BLaER1 treated with 17β-estradiol and CSF1 and Interleukin-3, amounts not matched to agents 10 nM and 100 nM (cell line): ENCODE measurements around the gene MSL3B.

Source experiments
- H3K27ac ChIP-seq, 11 experiments: shearing (Covaris generic); formaldehyde crosslinking; 2 replicates each; pipeline ENCODE4 v1.8.1; 2022
- H3K27me3 ChIP-seq, 11 experiments: shearing (Covaris generic); formaldehyde crosslinking; 2 replicates each; pipeline ENCODE4 v1.8.1; 2022
- H3K36me3 ChIP-seq, 11 experiments: shearing (Covaris generic); formaldehyde crosslinking; 2 replicates each; pipeline ENCODE4 v1.8.1; 2022
- H3K4me1 ChIP-seq, 10 experiments: shearing (Covaris generic); formaldehyde crosslinking; 2 replicates each; pipeline ENCODE4 v1.8.1; 2022
- H3K4me2 ChIP-seq, 11 experiments: shearing (Covaris generic); formaldehyde crosslinking; 2 replicates each; pipeline ENCODE4 v1.8.1; 2022
- H3K4me3 ChIP-seq, 10 experiments: shearing (Covaris generic); formaldehyde crosslinking; 2 replicates each; pipeline ENCODE4 v1.8.1; 2022
- H3K9ac ChIP-seq, 11 experiments: shearing (Covaris generic); formaldehyde crosslinking; 2 replicates each; pipeline ENCODE4 v1.8.1; 2022
- H3K9me3 ChIP-seq, 11 experiments: shearing (Covaris generic); formaldehyde crosslinking; replicated peaks in 1 of 11; 2 replicates each; pipeline ENCODE4 v1.8.1; 2022
- H4K20me1 ChIP-seq, 11 experiments: shearing (Covaris generic); formaldehyde crosslinking; 2 replicates each; pipeline ENCODE4 v1.8.1; 2022
- Cebpa-rat ChIP-seq, 11 experiments: shearing (Covaris generic); IDR thresholded peaks; 2 replicates each; pipeline ENCODE4 v1.8.1; 2022

The MSL3B gene

DNA sequence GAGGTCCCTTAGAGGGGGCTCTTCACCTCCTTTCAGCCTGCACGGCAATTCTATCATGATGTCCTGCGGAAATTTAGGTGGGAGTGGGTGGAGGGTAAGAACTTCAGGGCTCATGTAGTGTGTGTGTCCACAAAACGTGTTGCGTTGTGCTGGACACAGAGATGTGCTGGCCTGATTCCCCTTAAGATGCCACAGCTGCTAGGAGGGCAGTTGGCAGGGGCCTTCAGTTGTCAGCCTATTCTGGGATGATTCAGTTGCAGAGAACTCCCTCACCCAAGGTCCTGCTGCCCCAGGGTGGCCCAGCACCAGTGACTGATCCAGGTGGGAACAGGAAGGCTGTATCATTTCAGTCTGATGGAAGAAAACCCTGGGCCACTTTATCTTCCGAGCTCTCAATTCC is 12.8 kb downstream of the MSL3B start:
- Histone ChIP-seq H3K4me3 (peak overlapping the region in 1 of 10 experiments; percentile 74; a peak in 3 of 20 replicates), H3K36me3 (peaks cover 0 to 32% (median 25%) of the 10 kb centered on the region in 11 experiments; a peak in 18 of 22 replicates), H3K4me2 (peak overlapping the region in 7 of 11 experiments; percentile 61 to 94 (median 82); a peak in 9 of 22 replicates), H3K4me1 (peaks cover 21 to 40% (median 25%) of the 10 kb centered on the region in 10 experiments), H3K27me3 (no peaks in the 10 kb centered on the region), H3K27ac (peak overlapping the region in 7 of 11 experiments; percentile 79 to 95 (median 92); a peak in 9 of 22 replicates), H3K9me3 (peaks cover 0 to 13% (median 0%) of the 10 kb centered on the region in 11 experiments; a peak in 7 of 22 replicates), H4K20me1 (peaks cover 0 to 31% (median 20%) of the 10 kb centered on the region in 11 experiments; a peak in 16 of 22 replicates), H3K9ac (0 out of 22 replicates have a peak overlapping the region, but pooled peaks of 1 of the 11 experiments have one; percentile 94)
- TF ChIP-seq Cebpa-rat (IDR thresholded peaks at IDR 0.05) = no peak

DNA sequence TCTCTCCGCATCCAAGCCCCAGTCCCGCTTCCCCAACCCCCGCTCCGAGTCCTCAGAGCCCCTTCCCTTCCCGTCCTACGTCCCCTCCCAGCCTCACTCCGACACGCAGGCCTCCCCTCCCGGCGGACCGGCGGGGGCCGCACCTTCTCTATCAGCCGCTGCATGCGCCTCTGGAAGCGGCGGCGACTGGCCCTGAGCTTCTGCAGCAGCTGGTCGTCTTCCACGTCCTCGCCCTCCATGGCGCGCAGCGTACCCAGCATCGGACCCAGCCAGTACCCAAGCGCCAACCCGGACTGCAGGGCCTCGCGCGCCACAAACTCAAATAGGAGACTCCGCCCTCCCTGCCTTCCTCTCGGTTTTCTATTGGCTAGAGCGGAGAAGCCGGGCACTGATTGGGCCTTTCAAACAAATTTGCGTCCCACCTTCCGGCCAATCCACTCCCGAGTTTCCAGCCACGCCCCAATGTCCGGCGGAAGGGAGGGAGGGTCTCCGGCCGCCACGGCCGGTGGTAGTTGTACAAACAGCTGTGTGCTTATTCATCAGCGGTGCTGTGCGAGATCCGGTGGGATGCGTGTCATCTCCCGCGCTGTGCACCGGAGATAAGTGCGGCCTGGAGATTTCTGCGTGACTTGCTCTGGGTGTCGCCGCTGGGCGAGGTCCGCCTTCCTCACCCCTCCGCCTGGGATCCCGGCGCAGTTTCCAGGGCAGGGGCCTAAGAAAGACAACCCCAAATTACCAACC is 13.8 kb downstream of the MSL3B start, which contains the start of gene HJURP:
Gene HJURP (minus strand): TSS at position 295 of the 741 bp plus-strand sequence. CDS start 35 bp downstream, at position 260.
- peaks cover 0 to 41% (median 29%) of the 10 kb centered on the region in 11 experiments; a peak in 16 of 22 replicates for H4K20me1 ChIP-seq
- H3K4me3 ChIP-seq = peak within 1 kb of the TSS; percentile 74 to 96 (median 88)
- H3K9ac ChIP-seq = peak within 1 kb of the TSS; percentile 72 to 95 (median 92)
- peaks cover 0 to 13% (median 0%) of the 10 kb centered on the region in 11 experiments; a peak in 7 of 22 replicates for H3K9me3 ChIP-seq
- peak within 1 kb of the TSS in 10 of 11 experiments; percentile 25 to 95 (median 92); a peak in 19 of 22 replicates for H3K27ac ChIP-seq
- no peaks in the 10 kb centered on the region for H3K27me3 ChIP-seq
- H3K36me3 ChIP-seq = peaks cover 0 to 41% (median 35%) of the 10 kb centered on the region in 11 experiments; a peak in 18 of 22 replicates
- H3K4me1 ChIP-seq = peaks cover 21 to 49% (median 25%) of the 10 kb centered on the region in 10 experiments
- H3K4me2 ChIP-seq = peak within 1 kb of the TSS; percentile 80 to 99 (median 92)
- no peak for TF ChIP-seq Cebpa-rat (IDR thresholded peaks at IDR 0.05)

DNA sequence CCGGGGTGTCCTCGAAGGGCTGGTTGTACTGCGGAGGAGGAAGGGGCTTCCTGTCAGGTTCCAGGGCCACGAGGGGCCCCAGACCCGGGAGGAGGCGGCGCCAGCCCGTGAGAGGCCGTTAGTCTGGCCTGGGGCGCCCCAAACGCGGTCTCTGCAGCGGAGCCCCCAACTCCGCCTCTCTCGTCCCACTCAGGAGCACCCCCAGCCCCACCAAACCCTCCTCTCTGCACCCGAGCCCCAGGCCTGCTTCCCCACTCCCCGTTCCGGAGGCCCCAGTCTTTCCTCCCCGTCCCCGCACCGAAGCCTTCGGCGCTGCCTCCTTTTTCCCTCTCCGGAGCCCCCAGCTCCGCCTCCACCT is 14.3 kb downstream of the MSL3B start:
- peaks cover 0 to 46% (median 40%) of the 10 kb centered on the region in 11 experiments; a peak in 18 of 22 replicates for H3K36me3 ChIP-seq

DNA sequence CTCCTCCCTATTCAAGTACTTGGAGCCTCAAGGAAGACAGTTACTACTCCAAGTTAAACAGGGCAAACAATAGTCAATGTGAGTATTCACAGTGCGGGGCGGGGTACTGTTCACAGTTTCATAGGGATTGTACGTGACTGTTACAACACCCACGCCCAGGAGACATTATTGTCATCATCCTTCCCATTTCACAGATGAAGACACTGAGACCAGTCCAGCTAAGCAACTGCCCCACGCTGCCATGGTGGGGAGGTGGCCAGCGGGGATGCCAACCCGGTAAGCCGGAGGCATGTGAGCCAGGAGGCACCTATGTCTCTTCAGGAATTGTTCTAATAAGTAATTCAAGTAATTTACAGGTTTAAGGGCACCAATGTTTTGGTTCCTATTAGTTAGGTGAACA is 14.8 kb downstream of the MSL3B start:
- Histone ChIP-seq H3K4me2 (peak overlapping the region; percentile 80 to 99 (median 92)), H3K9ac (peak overlapping the region; percentile 72 to 95 (median 92); a peak in 21 of 22 replicates), H4K20me1 (peaks cover 0 to 51% (median 38%) of the 10 kb centered on the region in 11 experiments; a peak in 16 of 22 replicates), H3K4me1 (peaks cover 21 to 56% (median 25%) of the 10 kb centered on the region in 10 experiments), H3K36me3 (peaks cover 0 to 52% (median 45%) of the 10 kb centered on the region in 11 experiments; a peak in 20 of 22 replicates), H3K27ac (peak overlapping the region in 9 of 11 experiments; percentile 79 to 95 (median 92); a peak in 19 of 22 replicates), H3K27me3 (no peaks in the 10 kb centered on the region), H3K4me3 (peak overlapping the region; percentile 74 to 96 (median 88)), H3K9me3 (peaks cover 0 to 13% (median 0%) of the 10 kb centered on the region in 11 experiments; a peak in 7 of 22 replicates)
- no peak for TF ChIP-seq Cebpa-rat (IDR thresholded peaks at IDR 0.05)

More for the DNA sequence above, 14.3 kb downstream of the MSL3B start:
- TF ChIP-seq Cebpa-rat (IDR thresholded peaks at IDR 0.05) = no peak
- peak overlapping the region; percentile 72 to 95 (median 92) for H3K9ac ChIP-seq
- no peaks in the 10 kb centered on the region for H3K27me3 ChIP-seq
- H3K9me3 ChIP-seq = peaks cover 0 to 13% (median 0%) of the 10 kb centered on the region in 11 experiments; a peak in 7 of 22 replicates
- peak overlapping the region; percentile 74 to 96 (median 88) for H3K4me3 ChIP-seq
- H3K27ac ChIP-seq = peak overlapping the region in 10 of 11 experiments; percentile 25 to 95 (median 92); a peak in 19 of 22 replicates
- peaks cover 0 to 46% (median 33%) of the 10 kb centered on the region in 11 experiments; a peak in 16 of 22 replicates for H4K20me1 ChIP-seq
- H3K4me2 ChIP-seq = peak overlapping the region; percentile 80 to 99 (median 92)
- H3K4me1 ChIP-seq = peaks cover 21 to 53% (median 25%) of the 10 kb centered on the region in 10 experiments

DNA sequence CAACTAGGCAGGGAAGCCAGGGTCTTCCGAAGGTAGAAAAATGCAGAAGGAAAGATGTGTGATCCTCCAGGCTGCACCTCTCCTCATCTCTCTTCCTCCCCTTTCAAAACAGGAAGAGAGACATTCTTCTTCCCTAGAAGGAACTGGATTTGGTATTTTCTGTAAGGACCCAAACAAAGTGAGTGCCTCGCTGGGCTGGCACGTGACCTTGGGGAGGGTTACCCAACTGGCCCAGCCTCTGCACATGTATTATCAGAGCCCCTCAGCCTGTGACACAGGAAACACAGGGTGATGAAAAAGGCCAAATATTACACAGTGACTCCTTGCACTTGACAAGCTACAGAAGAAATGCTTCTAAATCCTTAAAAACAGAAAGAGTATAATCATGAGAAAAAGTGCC is 16.1 kb downstream of the MSL3B start:
- Histone ChIP-seq H3K27ac (peak overlapping the region in 3 of 11 experiments; percentile 5 to 13 (median 10); a peak in 2 of 22 replicates), H3K9me3 (peaks cover 0 to 13% (median 0%) of the 10 kb centered on the region in 11 experiments; a peak in 7 of 22 replicates), H3K4me2 (peak overlapping the region; percentile 80 to 99 (median 92)), H3K4me3 (peak overlapping the region in 8 of 10 experiments; percentile 82 to 96 (median 88); a peak in 13 of 20 replicates), H3K27me3 (no peaks in the 10 kb centered on the region), H4K20me1 (peaks cover 0 to 64% (median 50%) of the 10 kb centered on the region in 11 experiments; a peak in 16 of 22 replicates), H3K9ac (peak overlapping the region in 9 of 11 experiments; percentile 25 to 95 (median 93); a peak in 14 of 22 replicates), H3K36me3 (peaks cover 0 to 65% (median 58%) of the 10 kb centered on the region in 11 experiments; a peak in 20 of 22 replicates), H3K4me1 (peaks cover 23 to 63% (median 26%) of the 10 kb centered on the region in 10 experiments)
- no peak for TF ChIP-seq Cebpa-rat (IDR thresholded peaks at IDR 0.05)

DNA sequence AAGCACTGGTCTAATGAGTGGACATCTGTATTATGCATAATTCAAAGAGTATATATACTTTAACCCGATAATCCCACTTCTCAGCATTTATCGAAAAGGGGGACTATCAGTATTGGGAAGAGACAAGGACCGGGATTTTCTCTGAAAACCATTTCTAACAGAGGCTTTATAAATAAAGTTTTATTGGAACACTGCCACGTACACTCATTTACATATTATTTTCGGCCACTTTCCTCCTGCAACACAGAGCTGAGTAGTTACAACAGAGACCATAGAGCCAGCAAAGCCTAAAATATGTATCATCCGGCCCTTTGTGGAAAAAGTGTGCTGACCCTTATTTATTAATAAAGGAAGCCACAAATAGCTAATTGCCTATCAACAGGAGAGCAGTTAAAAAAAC is 17.0 kb downstream of the MSL3B start:
- Histone ChIP-seq H4K20me1 (peaks cover 0 to 73% (median 58%) of the 10 kb centered on the region in 11 experiments; a peak in 16 of 22 replicates), H3K36me3 (peaks cover 0 to 73% (median 67%) of the 10 kb centered on the region in 11 experiments; a peak in 20 of 22 replicates), H3K9ac (peak overlapping the region in 1 of 11 experiments; percentile 11; a peak in 1 of 22 replicates), H3K4me2 (peak overlapping the region in 1 of 11 experiments; percentile 89; a peak in 1 of 22 replicates), H3K4me3 (no peak overlapping the region), H3K27me3 (no peaks in the 10 kb centered on the region), H3K4me1 (peaks cover 23 to 71% (median 31%) of the 10 kb centered on the region in 10 experiments), H3K9me3 (peaks cover 0 to 10% (median 0%) of the 10 kb centered on the region in 11 experiments; a peak in 7 of 22 replicates), H3K27ac (no peak overlapping the region)
- TF ChIP-seq Cebpa-rat (IDR thresholded peaks at IDR 0.05) = no peak

DNA sequence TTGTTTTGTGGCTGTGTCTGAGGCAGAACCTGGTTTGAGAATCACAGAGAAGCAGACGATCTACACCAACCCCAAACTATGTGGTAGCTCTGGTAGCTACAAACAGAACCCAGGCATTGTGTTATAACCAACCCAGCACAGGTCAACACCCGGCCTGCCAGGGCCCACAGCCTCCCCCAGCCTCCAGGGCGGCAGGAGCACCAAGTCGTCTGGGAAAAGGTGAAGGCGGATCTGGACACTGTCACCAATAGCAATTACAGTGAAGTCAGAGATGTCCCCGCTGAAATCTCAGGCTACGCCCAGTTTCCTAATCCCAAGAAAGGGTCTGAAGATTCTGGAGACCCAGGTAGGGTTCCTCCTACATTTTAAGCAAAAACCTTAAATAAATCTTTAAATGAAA is 17.4 kb downstream of the MSL3B start:
- peaks cover 0 to 77% (median 58%) of the 10 kb centered on the region in 11 experiments; a peak in 16 of 22 replicates for H4K20me1 ChIP-seq
- H3K27ac ChIP-seq = no peak overlapping the region
- no peaks in the 10 kb centered on the region for H3K27me3 ChIP-seq
- peaks cover 23 to 71% (median 33%) of the 10 kb centered on the region in 10 experiments for H3K4me1 ChIP-seq
- H3K36me3 ChIP-seq = peaks cover 0 to 78% (median 71%) of the 10 kb centered on the region in 11 experiments; a peak in 20 of 22 replicates
- H3K4me3 ChIP-seq = no peak overlapping the region
- peaks cover 0 to 7% (median 0%) of the 10 kb centered on the region in 11 experiments; a peak in 7 of 22 replicates for H3K9me3 ChIP-seq
- H3K9ac ChIP-seq = peak overlapping the region in 3 of 11 experiments; percentile 11 to 34 (median 15); a peak in 3 of 22 replicates
- TF ChIP-seq Cebpa-rat (IDR thresholded peaks at IDR 0.05) = no peak
- H3K4me2 ChIP-seq = peak overlapping the region in 1 of 11 experiments; percentile 0; a peak in 1 of 22 replicates
